IMR-90 (cell line): ENCODE results near the gene HMGN4. TPM values are rescaled to one million over a fixed set of nuclear protein-coding genes. Genes with fewer than 3 reads are reported as not detected.
"Not testable (repeated sequence)": the region's sequence is repeated elsewhere in the genome, so short reads cannot be mapped to it uniquely, and the experiment has no call there.

ENCODE experiments used
- ATAC-seq: fragments of 200-7000 bp; cut with Tn5 transposase; 2 replicates; pipeline ENCODE4 v1.9.1; 2020; ENCODE audit warnings: low read depth, mild to moderate bottlenecking, moderate library complexity
- BruUV-seq: library from RNA; stranded (reverse); fragments of 400-500 nt; replicated peaks from 2 replicates; lab custom pipeline; 2021; lab: Mats Ljungman, UMichigan
- CTCF ChIA-PET: fragments of 300-600 bp; formaldehyde crosslinking; extraction: SDS; loops from one replicate; lab custom pipeline; 2021; ENCODE audit warnings: antibody characterized with exemption; lab: Yijun Ruan, JAX
- POLR2A ChIA-PET: fragments of 300-600 bp; sonication (Branson Sonifier 250); formaldehyde crosslinking; loops from one replicate; lab custom pipeline; 2022; ENCODE audit warnings: antibody characterized with exemption; ENCODE audit not compliant: unreplicated experiment; lab: Charles Lee
- DNase-seq: peaks from one replicate; pipeline ENCODE4 v3.0.0; 2013
- H2AFZ ChIP-seq: replicated peaks from 2 replicates; pipeline ENCODE3; 2013; ENCODE audit warnings: low read length, mild to moderate bottlenecking; ENCODE audit not compliant: poor library complexity
- H2AK5ac ChIP-seq: 2 replicates; pipeline ENCODE4 v1.6.1; 2013; ENCODE audit warnings: low read depth, low read length, inconsistent platforms
- H2AK9ac ChIP-seq: replicated peaks from 2 replicates; pipeline ENCODE3; 2013; ENCODE audit warnings: mild to moderate bottlenecking, low read depth, low read length, moderate library complexity; ENCODE audit not compliant: poor library complexity
- H2BK120ac ChIP-seq: 2 replicates; pipeline ENCODE4 v1.6.1; 2013; ENCODE audit warnings: low read depth, low read length, inconsistent platforms
- H2BK15ac ChIP-seq: 3 replicates; pipeline ENCODE4 v1.6.1; 2013; ENCODE audit warnings: low read depth, low read length, inconsistent platforms
- H2BK20ac ChIP-seq: 2 replicates; pipeline ENCODE4 v1.6.1; 2013; ENCODE audit warnings: low read depth, mild to moderate bottlenecking, inconsistent platforms, low read length, moderate library complexity
- H2BK5ac ChIP-seq: 2 replicates; pipeline ENCODE4 v1.6.1; 2013; ENCODE audit warnings: mild to moderate bottlenecking, low read depth, low read length, inconsistent platforms; ENCODE audit not compliant: poor library complexity, severe bottlenecking
- H3K14ac ChIP-seq: replicated peaks from 2 replicates; pipeline ENCODE4 v1.6.1; 2013; ENCODE audit warnings: low read depth, low read length, inconsistent platforms
- H3K18ac ChIP-seq: 2 replicates; pipeline ENCODE4 v1.6.1; 2013; ENCODE audit warnings: low read depth, low read length, control low read depth
- H3K23ac ChIP-seq: 2 replicates; pipeline ENCODE4 v1.6.1; 2013; ENCODE audit warnings: low read depth, low read length, inconsistent platforms
- H3K27ac ChIP-seq: 2 replicates; pipeline ENCODE4 v1.5.1; 2013; ENCODE audit warnings: mild to moderate bottlenecking, control low read depth, low read length; ENCODE audit not compliant: insufficient read depth
- H3K27me3 ChIP-seq: 2 replicates; pipeline ENCODE4 v1.6.1; 2013; ENCODE audit warnings: low read length; ENCODE audit not compliant: control insufficient read depth, insufficient read depth
- H3K36me3 ChIP-seq: 2 replicates; pipeline ENCODE4 v1.6.1; 2013; ENCODE audit warnings: low read length, mixed read lengths; ENCODE audit not compliant: control insufficient read depth, insufficient read depth
- H3K4ac ChIP-seq: 2 replicates; pipeline ENCODE4 v1.6.1; 2013; ENCODE audit warnings: low read depth, low read length, inconsistent platforms
- H3K4me1 ChIP-seq: 2 replicates; pipeline ENCODE4 v1.6.1; 2013; ENCODE audit warnings: low read length, mixed read lengths; ENCODE audit not compliant: control insufficient read depth, insufficient read depth
- H3K4me2 ChIP-seq: 2 replicates; pipeline ENCODE4 v1.6.1; 2013; ENCODE audit warnings: low read depth, mild to moderate bottlenecking, control low read depth, low read length, moderate library complexity
- H3K4me3 ChIP-seq: 2 replicates; pipeline ENCODE4 v1.5.1; 2013; ENCODE audit warnings: low read depth, mild to moderate bottlenecking, control low read depth, low read length, moderate library complexity; ENCODE audit not compliant: insufficient read depth
- H3K56ac ChIP-seq: 2 replicates; pipeline ENCODE4 v1.6.1; 2013; ENCODE audit warnings: low read length, inconsistent platforms; ENCODE audit not compliant: insufficient read depth; ENCODE audit errors: extremely low read depth
- H3K79me1 ChIP-seq, 2 experiments: 2 replicates each; pipeline ENCODE4 v1.6.1; 2013; ENCODE audit warnings: low read length in 2 of 2, inconsistent platforms in 1 of 2, low read depth in 1 of 2
- H3K9ac ChIP-seq: 2 replicates; pipeline ENCODE4 v1.6.1; 2013; ENCODE audit warnings: low read depth, low read length, control low read depth
- H3K9me1 ChIP-seq: 2 replicates; pipeline ENCODE4 v1.6.1; 2013; ENCODE audit warnings: low read length, inconsistent platforms; ENCODE audit not compliant: insufficient read depth
- H3K9me3 ChIP-seq: 2 replicates; pipeline ENCODE4 v1.6.1; 2013; ENCODE audit warnings: low read length; ENCODE audit not compliant: control insufficient read depth, insufficient read depth
- H4K20me1 ChIP-seq: 2 replicates; pipeline ENCODE4 v1.6.1; 2013; ENCODE audit warnings: low read length, inconsistent platforms; ENCODE audit not compliant: insufficient read depth
- H4K5ac ChIP-seq: 2 replicates; pipeline ENCODE4 v1.6.1; 2013; ENCODE audit warnings: mild to moderate bottlenecking, low read depth, low read length, control low read depth
- H4K8ac ChIP-seq, 2 experiments: 2 replicates each; pipeline ENCODE4 v1.6.1; 2013; ENCODE audit warnings: low read depth in 2 of 2, low read length in 2 of 2, control low read depth in 1 of 2, inconsistent platforms in 1 of 2
- H4K91ac ChIP-seq: 2 replicates; pipeline ENCODE4 v1.6.1; 2013; ENCODE audit warnings: low read depth, low read length, inconsistent platforms; ENCODE audit not compliant: insufficient read depth
- CHD1 ChIP-seq: IDR thresholded peaks from 2 replicates; pipeline ENCODE4 v1.6.1; 2012; ENCODE audit warnings: low read depth, low read length, improper control_type of control experiment
- MAFK ChIP-seq: IDR thresholded peaks from 2 replicates; pipeline ENCODE4 v1.6.1; 2012; ENCODE audit warnings: low read depth, low read length, improper control_type of control experiment
- RAD21 ChIP-seq: IDR thresholded peaks from 2 replicates; pipeline ENCODE4 v1.6.1; 2012; ENCODE audit warnings: low read length, improper control_type of control experiment
- RCOR1 ChIP-seq: IDR thresholded peaks from 2 replicates; pipeline ENCODE4 v1.6.1; 2012; ENCODE audit warnings: mild to moderate bottlenecking, low read length, improper control_type of control experiment; ENCODE audit not compliant: insufficient replicate concordance
- SMC3 ChIP-seq: fragments of 150-350 bp; IDR thresholded peaks from 2 replicates; pipeline ENCODE4 v1.6.1; 2016; ENCODE audit warnings: low read depth, mild to moderate bottlenecking, antibody characterized with exemption, low read length, moderate library complexity
- WGBS, 2 experiments: methylation state at CpG; one replicate each; pipeline versions ENCODE4 v1.1.5 to v1.1.7; 2013; ENCODE audit warnings: missing lambda C conversion rate in 2 of 2; ENCODE audit not compliant: insufficient read length in 1 of 2; ENCODE audit errors: extremely low coverage in 2 of 2; 5-methylcytosine and 5-hydroxymethylcytosine counted together
- dilution Hi-C: fragments of 300-500 bp; cut with HindIII; formaldehyde crosslinking; loops from one replicate; pipeline ENCODE4 v1.14.3; 2018; ENCODE audit warnings: low sequenced_read_pairs; ENCODE audit not compliant: unreplicated experiment
- in situ Hi-C: fragments of 300-500 bp; cut with MboI; formaldehyde crosslinking; loops from 3 replicates; pipeline ENCODE4 v1.14.3; 2019; ENCODE audit warnings: low sequenced_read_pairs, inconsistent platforms, mixed read lengths
- intact Hi-C: fragments of 100-400 bp; cut with micrococcal nuclease; formaldehyde crosslinking; loops from 2 replicates; pipeline ENCODE4 v1.10.0; 2022
- polyA plus RNA-seq, 3 experiments: library from polyadenylated mRNA; depleted of rRNA; stranded (reverse); fragments of >200 nt; gene quantifications; 2 replicates each; pipeline ENCODE4 v1.2.3, GENCODE V29; 2012; ENCODE audit warnings: low replicate concordance in 1 of 3
- total RNA-seq: library from RNA; depleted of rRNA; stranded (reverse); fragments of >200 nt; gene quantifications from 2 replicates; pipeline ENCODE4 v1.2.3, GENCODE V29; 2012

The HMGN4 gene
- total and polyA plus RNA-seq, 2 of the 4 experiments (the other 2 are of a cell fraction): 46.4 to 50.2 TPM

DNA sequence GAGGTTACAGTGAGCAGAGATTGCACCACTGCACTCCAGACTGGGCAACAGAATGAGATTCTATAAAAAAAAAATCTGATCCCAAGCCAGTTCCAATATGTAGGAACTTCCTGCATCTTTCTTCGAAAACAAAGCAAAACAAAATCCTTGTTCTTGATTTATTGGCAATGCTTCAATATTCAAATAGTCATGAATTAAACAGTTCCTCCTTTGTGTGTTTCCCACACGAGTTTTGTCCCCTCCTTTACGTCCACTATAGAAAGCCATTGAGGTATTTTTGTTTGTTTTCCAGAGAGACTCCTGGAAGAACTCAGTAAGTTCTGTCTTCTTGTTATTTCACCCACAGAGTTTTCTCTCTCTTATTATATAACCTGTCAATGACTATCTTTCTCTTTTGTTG, 30.5 kb upstream of the HMGN4 start:
- Histone ChIP-seq H3K27ac (no peak overlapping the region), H3K23ac (no peak overlapping the region), H3K9me1 (no peaks in the 10 kb centered on the region; the same call in 1 of the 2 replicates), H2BK20ac (no peak overlapping the region), H3K4me1 (no peaks in the 10 kb centered on the region), H3K56ac (no peak overlapping the region), H3K4me2 (no peak overlapping the region), H3K18ac (no peak overlapping the region), H3K27me3 (peaks cover 14% of the 10 kb centered on the region), H3K14ac (no peak overlapping the region), H4K5ac (no peak overlapping the region), H4K8ac (no peak overlapping the region), H3K4me3 (no peak overlapping the region), H3K9me3 (no peaks in the 10 kb centered on the region), H2AK9ac (no peak overlapping the region), H2BK15ac (no peak overlapping the region), H3K79me1 (no peaks in the 10 kb centered on the region), H2BK120ac (no peak overlapping the region), H4K20me1 (no peaks in the 10 kb centered on the region), H2AK5ac (no peak overlapping the region), H3K36me3 (no peaks in the 10 kb centered on the region), H3K9ac (no peak overlapping the region), H3K4ac (no peak overlapping the region), H2AFZ (no peak overlapping the region), H4K91ac (no peak overlapping the region), H2BK5ac (no peak overlapping the region)
- TF ChIP-seq CHD1 (no peak), RCOR1 (no peak), SMC3 (no peak), RAD21 (no peak), MAFK (no peak)
- POLR2A ChIA-PET: no interaction called here
- ATAC-seq: no peak
- intact Hi-C loops (no loop called here), in situ Hi-C loops (no loop called here), dilution Hi-C loops (no loop called here)
- WGBS, 2 experiments: no CpG with 5 or more reads among the region's 3 CpGs
- no TSS peak for BruUV-seq
- DNase-seq: no peak
- CTCF ChIA-PET: no interaction called here

DNA sequence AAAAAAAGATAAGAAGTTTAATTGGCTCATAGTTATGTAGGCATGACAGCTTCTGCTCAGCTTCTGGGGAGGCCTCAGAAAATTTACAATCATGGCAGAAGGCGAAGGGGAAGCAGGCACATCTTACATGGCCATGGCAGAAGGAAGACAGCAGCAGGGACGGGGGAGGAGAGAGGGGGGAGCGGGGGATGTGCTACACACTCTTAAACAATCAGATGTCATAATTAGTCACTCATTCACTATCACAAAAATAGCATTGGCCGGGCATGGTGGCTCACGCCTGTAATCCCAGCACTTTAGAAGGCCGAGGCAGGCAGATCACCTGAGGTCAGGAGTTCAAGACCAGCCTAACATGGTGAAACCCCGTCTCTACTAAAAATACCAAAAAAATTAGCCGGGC, 27.1 kb upstream of the HMGN4 start:
- H2BK15ac ChIP-seq, POLR2A ChIA-PET, H3K14ac ChIP-seq, H4K91ac ChIP-seq, DNase-seq, H3K4me2 ChIP-seq, H3K36me3 ChIP-seq, H3K27me3 ChIP-seq, H3K18ac ChIP-seq, H2AK5ac ChIP-seq, intact Hi-C loops, H4K8ac ChIP-seq, H3K4me3 ChIP-seq, H2BK5ac ChIP-seq, H4K5ac ChIP-seq, H3K9me3 ChIP-seq, dilution Hi-C loops, H2AFZ ChIP-seq, ATAC-seq, H3K56ac ChIP-seq, H2BK20ac ChIP-seq, H3K4ac ChIP-seq, BruUV-seq, H3K23ac ChIP-seq, H3K9ac ChIP-seq, H3K9me1 ChIP-seq, in situ Hi-C loops, H2AK9ac ChIP-seq, H3K4me1 ChIP-seq, H2BK120ac ChIP-seq, H4K20me1 ChIP-seq, H3K27ac ChIP-seq, H3K79me1 ChIP-seq: not testable (repeated sequence)
- CTCF ChIA-PET: interaction anchor here (0.7 kb wide), 1 partner anchor 180 kb away, joined by 5 read pairs; no protein-coding TSS in a partner anchor
- WGBS, 2 experiments: no CpG with 5 or more reads among the region's 8 CpGs
